Tibial nerve (tissue), 4 donors: ENCODE data around the gene TBX21. TPM values are rescaled to one million over a fixed set of nuclear protein-coding genes. Genes with fewer than 3 reads are reported as not detected.
A peak's percentile ranks its signal among the peaks of the same experiment; 100 is the strongest.

Experiments used
- DNase-seq, 2 donors: peaks; one replicate each; pipeline ENCODE4 v3.0.0-alpha.2; 2019; ENCODE audit warnings: low spot score in 2 of 2
- H3K27ac ChIP-seq, 4 donors: fragments of 200-600 bp; sonication (generic) in 3 of 4; one replicate each; pipeline ENCODE4 v1.5.1; 2017 to 2019; ENCODE audit warnings: mild to moderate bottlenecking in 1 of 4
- H3K27me3 ChIP-seq, 2 donors: fragments of 200-600 bp; sonication (generic) in 1 of 2; one replicate each; pipeline versions ENCODE4 v1.5.1 to v1.6.0; 2017 to 2019
- H3K36me3 ChIP-seq, 3 donors: fragments of 200-600 bp; sonication (generic); one replicate each; pipeline ENCODE4 v1.5.1; 2018 to 2019
- H3K4me1 ChIP-seq, 4 donors: fragments of 200-600 bp; sonication (generic) in 3 of 4; one replicate each; pipeline ENCODE4 v1.5.1; 2017 to 2019
- H3K4me3 ChIP-seq, 4 donors: fragments of 200-600 bp; sonication (generic) in 3 of 4; one replicate each; pipeline ENCODE4 v1.5.1; 2017 to 2019; ENCODE audit warnings: mild to moderate bottlenecking in 1 of 4, moderate library complexity in 1 of 4
- H3K9me3 ChIP-seq, 4 donors: fragments of 200-600 bp; sonication (generic) in 3 of 4; one replicate each; pipeline ENCODE4 v1.5.1; 2017 to 2019
- CTCF ChIP-seq, 5 experiments: fragments of 200-600 bp in 3 of 5; fragments of 450-650 bp in 2 of 5; sonication (generic) in 3 of 5; IDR thresholded peaks; one replicate each; pipeline ENCODE4 v1.5.1; 2016 to 2019; ENCODE audit warnings: antibody characterized with exemption in 5 of 5, mild to moderate bottlenecking in 3 of 5, moderate library complexity in 2 of 5
- EP300 ChIP-seq, 2 donors: sonication (generic); formaldehyde crosslinking; IDR thresholded peaks; one replicate each; pipeline ENCODE4 v1.6.1; 2017; ENCODE audit warnings: antibody characterized with exemption in 2 of 2, mild to moderate bottlenecking in 1 of 2
- POLR2A ChIP-seq, 2 donors: fragments of 450-650 bp; IDR thresholded peaks; one replicate each; pipeline ENCODE4 v1.6.1; 2017; ENCODE audit warnings: antibody characterized with exemption in 2 of 2, mild to moderate bottlenecking in 2 of 2, moderate library complexity in 2 of 2
- WGBS, 2 donors: methylation state at CpG; one replicate each; pipeline ENCODE4 v1.1.5; 2018; 5-methylcytosine and 5-hydroxymethylcytosine counted together
- total RNA-seq, 4 donors: library from RNA; depleted of rRNA; stranded (reverse); fragments of >200 nt; gene quantifications; one replicate each; pipeline ENCODE4 v1.1.0, GENCODE V29; 2016

The TBX21 gene
- total RNA-seq, 4 donors from 2014 or later, result 1.9 to 3.3 (median 2.1) TPM; not detected in 1

DNA sequence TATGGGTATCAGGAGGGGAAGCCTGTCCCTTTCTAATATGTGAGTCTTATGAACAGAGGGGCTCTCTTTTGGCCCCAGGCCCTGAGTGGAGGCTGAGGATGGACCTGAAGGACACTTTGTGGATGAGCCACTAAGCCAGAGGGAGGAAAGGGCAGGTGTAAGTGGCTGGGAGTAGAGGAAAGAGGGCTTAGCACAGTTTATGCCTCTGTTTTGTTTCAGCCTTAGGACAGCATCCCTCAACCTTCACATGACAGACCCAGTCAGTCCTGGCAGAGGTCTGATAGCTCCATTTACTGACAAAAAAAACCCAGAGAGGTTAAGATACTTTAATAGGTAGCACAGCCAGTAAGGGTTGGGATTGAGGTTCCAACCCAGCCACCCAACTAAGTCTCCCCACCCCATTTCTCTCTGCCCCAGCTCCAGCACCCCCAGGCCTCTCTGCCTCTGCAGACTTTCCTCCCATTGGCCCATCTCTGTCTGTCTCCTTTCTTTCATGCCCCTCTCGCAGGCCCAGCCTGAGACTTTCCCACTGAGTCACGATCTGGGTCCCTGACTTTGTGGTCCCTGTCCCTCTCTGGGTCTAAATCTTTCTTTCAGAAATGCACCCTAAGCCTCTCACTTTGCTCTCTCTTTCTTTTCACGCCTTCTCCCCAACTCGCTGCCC is 4.7 kb upstream of the TBX21 start:
- no peak for TF ChIP-seq POLR2A (IDR thresholded peaks at IDR 0.05)
- TF ChIP-seq CTCF (IDR thresholded peaks at IDR 0.05), result no peak
- no peak for TF ChIP-seq EP300 (IDR thresholded peaks at IDR 0.05)
- no peaks in the 10 kb centered on the region for H3K36me3 ChIP-seq
- no peak overlapping the region for H3K27ac ChIP-seq
- 81 to 84% methylated on average over 4 of the region's 4 CpGs for WGBS, 2 donors
- no peaks in the 10 kb centered on the region for H3K9me3 ChIP-seq
- H3K4me3 ChIP-seq, result no peak overlapping the region
- H3K4me1 ChIP-seq, result peaks cover 0 to 7% (median 6%) of the 10 kb centered on the region in 4 donors
- DNase-seq, result no peak
- peaks cover 0 to 81% of the 10 kb centered on the region in 2 donors for H3K27me3 ChIP-seq

DNA sequence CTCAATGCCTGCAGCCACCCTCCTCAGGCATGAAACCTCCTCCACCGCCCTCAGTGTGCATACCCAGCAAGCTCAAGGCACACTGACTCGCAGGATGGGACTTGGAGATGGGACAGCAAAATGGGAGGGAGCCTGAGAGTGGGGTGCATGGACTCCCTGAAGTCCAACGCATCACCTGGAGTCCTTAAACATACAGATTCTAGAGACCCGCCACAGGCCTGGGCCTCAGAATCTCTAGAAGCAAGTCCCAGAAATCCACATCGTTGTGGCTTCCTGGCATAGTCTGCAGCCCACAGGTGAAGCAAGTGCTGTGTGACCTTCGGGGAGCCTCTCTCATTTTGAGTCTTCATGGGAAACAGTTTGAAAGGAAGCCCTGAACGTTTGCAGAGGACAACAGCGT is 3.6 kb upstream of the TBX21 start:
- H3K4me1 ChIP-seq, result peaks cover 0 to 16% (median 9%) of the 10 kb centered on the region in 4 donors
- H3K27me3 ChIP-seq, result peaks cover 0 to 80% of the 10 kb centered on the region in 2 donors
- no peak overlapping the region for H3K27ac ChIP-seq
- no peaks in the 10 kb centered on the region for H3K36me3 ChIP-seq
- no peak for TF ChIP-seq CTCF (IDR thresholded peaks at IDR 0.05)
- TF ChIP-seq EP300 (IDR thresholded peaks at IDR 0.05), result no peak
- TF ChIP-seq POLR2A (IDR thresholded peaks at IDR 0.05), result no peak
- WGBS, 2 donors, result 73 to 75% methylated on average over 8 of the region's 8 CpGs
- no peaks in the 10 kb centered on the region for H3K9me3 ChIP-seq
- H3K4me3 ChIP-seq, result no peak overlapping the region
- no peak for DNase-seq

GRCh38 chr17:47730681-47731080 is 2.4 kb upstream of the TBX21 start:
- H3K27me3 ChIP-seq, result peaks cover 0 to 79% of the 10 kb centered on the region in 2 donors

DNA sequence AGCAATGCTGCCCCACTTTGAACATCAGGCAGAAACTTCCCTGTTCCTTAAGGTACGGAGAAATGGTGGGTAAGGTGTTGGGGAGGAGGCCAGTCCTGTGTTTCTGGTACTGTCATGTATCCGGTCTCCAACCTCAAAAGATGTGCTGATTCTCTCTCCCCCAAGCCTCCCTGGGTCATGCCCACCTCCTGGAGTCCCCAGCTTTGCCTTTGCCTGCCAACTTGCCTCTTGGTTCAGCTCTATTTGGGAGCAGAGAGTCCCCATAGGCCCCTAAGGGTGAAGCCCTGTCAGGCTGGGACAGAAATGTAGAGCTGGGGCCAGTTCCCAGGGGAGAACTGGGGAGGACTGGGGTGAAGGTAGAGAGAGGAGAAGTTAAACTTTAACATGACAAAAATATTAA is 1.6 kb upstream of the TBX21 start:
- no peak for TF ChIP-seq EP300 (IDR thresholded peaks at IDR 0.05)
- TF ChIP-seq POLR2A (IDR thresholded peaks at IDR 0.05), result no peak
- no peak for TF ChIP-seq CTCF (IDR thresholded peaks at IDR 0.05)
- WGBS, 2 donors, result 83 to 86% methylated on average over 2 of the region's 2 CpGs
- H3K4me1 ChIP-seq, result peaks cover 0 to 16% (median 9%) of the 10 kb centered on the region in 4 donors
- no peak overlapping the region for H3K4me3 ChIP-seq
- H3K9me3 ChIP-seq, result no peaks in the 10 kb centered on the region
- no peak overlapping the region for H3K27ac ChIP-seq
- peaks cover 0 to 76% of the 10 kb centered on the region in 2 donors for H3K27me3 ChIP-seq
- no peaks in the 10 kb centered on the region for H3K36me3 ChIP-seq
- DNase-seq, result no peak

More at GRCh38 chr17:47730681-47731080, 2.4 kb upstream of the TBX21 start:
- TF ChIP-seq POLR2A (IDR thresholded peaks at IDR 0.05) (no peak), CTCF (IDR thresholded peaks at IDR 0.05) (no peak), EP300 (IDR thresholded peaks at IDR 0.05) (no peak)
- H3K27ac ChIP-seq, result no peak overlapping the region
- H3K36me3 ChIP-seq, result no peaks in the 10 kb centered on the region
- DNase-seq, result no peak
- 82 to 93% methylated on average over 4 of the region's 4 CpGs for WGBS, 2 donors
- H3K9me3 ChIP-seq, result no peaks in the 10 kb centered on the region
- no peak overlapping the region for H3K4me3 ChIP-seq
- H3K4me1 ChIP-seq, result peaks cover 0 to 16% (median 9%) of the 10 kb centered on the region in 4 donors

GRCh38 chr17:47732399-47733046 is 513 bp upstream of the TBX21 start:
- DNase-seq, result no peak

More at GRCh38 chr17:47732399-47733046, 513 bp upstream of the TBX21 start:
- peaks cover 0 to 68% of the 10 kb centered on the region in 2 donors for H3K27me3 ChIP-seq
- peak overlapping the region in 1 of 4 donors; percentile 43 for H3K4me3 ChIP-seq
- H3K27ac ChIP-seq, result no peak overlapping the region
- H3K9me3 ChIP-seq, result no peaks in the 10 kb centered on the region
- 50 to 58% methylated on average over 10 to 12 of the region's 12 CpGs for WGBS, 2 donors
- no peak for TF ChIP-seq POLR2A (IDR thresholded peaks at IDR 0.05)
- no peak for TF ChIP-seq EP300 (IDR thresholded peaks at IDR 0.05)
- no peak for TF ChIP-seq CTCF (IDR thresholded peaks at IDR 0.05)
- H3K4me1 ChIP-seq, result peaks cover 0 to 16% (median 9%) of the 10 kb centered on the region in 4 donors
- no peaks in the 10 kb centered on the region for H3K36me3 ChIP-seq
